Astrocyte (in vitro differentiated cells and primary cell): Measurements from ENCODE around the gene SCAPER. TPM values are rescaled to one million over a fixed set of nuclear protein-coding genes. Genes with fewer than 3 reads are reported as not detected.

Experiments used
- DNase-seq: peaks from one replicate; pipeline ENCODE4 v3.0.0-alpha.2; 2010; ENCODE audit warnings: low read depth
- FAIRE-seq: peaks from 2 replicates; lab custom pipeline; 2011; peaks lifted over from hg19 to GRCh38; lab: Jason Lieb, UNC
- H2AFZ ChIP-seq: 2 replicates; pipeline ENCODE4 v1.6.0; 2012; ENCODE audit warnings: low read depth, low read length, inconsistent platforms
- H3K27ac ChIP-seq: 2 replicates; pipeline ENCODE4 v1.5.1; 2011; ENCODE audit warnings: low read depth, low read length, inconsistent platforms
- H3K27me3 ChIP-seq: 2 replicates; pipeline ENCODE4 v1.6.0; 2011; ENCODE audit warnings: low read length, inconsistent platforms; ENCODE audit not compliant: insufficient read depth
- H3K36me3 ChIP-seq: 2 replicates; pipeline ENCODE4 v1.5.1; 2011; ENCODE audit warnings: low read length, inconsistent platforms; ENCODE audit not compliant: insufficient read depth
- H3K4me1 ChIP-seq: 2 replicates; pipeline ENCODE4 v1.5.1; 2011; ENCODE audit warnings: low read length, inconsistent platforms; ENCODE audit not compliant: insufficient read depth
- H3K4me2 ChIP-seq: 2 replicates; pipeline ENCODE4 v1.6.0; 2012; ENCODE audit warnings: low read length, inconsistent platforms
- H3K4me3 ChIP-seq: 2 replicates; pipeline ENCODE4 v1.5.1; 2011; ENCODE audit warnings: low read depth, mild to moderate bottlenecking, low read length, inconsistent platforms; ENCODE audit not compliant: insufficient read depth
- H3K79me2 ChIP-seq: 2 replicates; pipeline ENCODE4 v1.6.0; 2012; ENCODE audit warnings: mild to moderate bottlenecking, low read length, inconsistent platforms; ENCODE audit not compliant: insufficient read depth
- H3K9ac ChIP-seq: 2 replicates; pipeline ENCODE4 v1.6.0; 2012; ENCODE audit warnings: mild to moderate bottlenecking, low read length, inconsistent platforms
- H3K9me3 ChIP-seq: 2 replicates; pipeline ENCODE4 v1.5.1; 2012; ENCODE audit warnings: low read depth, mild to moderate bottlenecking, low read length, inconsistent platforms; ENCODE audit not compliant: insufficient read depth
- H4K20me1 ChIP-seq: 2 replicates; pipeline ENCODE4 v1.6.0; 2012; ENCODE audit warnings: low read length, inconsistent platforms; ENCODE audit not compliant: insufficient read depth
- H3K27ac Mint-ChIP-seq: one replicate; pipeline ENCODE4 v1.8.0; 2021; ENCODE audit warnings: mild to moderate bottlenecking, mixed read lengths; ENCODE audit not compliant: unreplicated experiment
- H3K27me3 Mint-ChIP-seq: one replicate; pipeline ENCODE4 v1.8.0; 2021; ENCODE audit warnings: low read depth, mixed read lengths; ENCODE audit not compliant: unreplicated experiment
- H3K36me3 Mint-ChIP-seq: one replicate; pipeline ENCODE4 v1.8.0; 2021; ENCODE audit warnings: low read depth, mixed read lengths; ENCODE audit not compliant: unreplicated experiment
- H3K4me1 Mint-ChIP-seq: one replicate; pipeline ENCODE4 v1.8.0; 2021; ENCODE audit warnings: low read depth, mixed read lengths; ENCODE audit not compliant: unreplicated experiment
- H3K4me3 Mint-ChIP-seq: one replicate; pipeline ENCODE4 v1.8.0; 2021; ENCODE audit warnings: mild to moderate bottlenecking, moderate library complexity, mixed read lengths; ENCODE audit not compliant: unreplicated experiment
- H3K9me3 Mint-ChIP-seq: one replicate; pipeline ENCODE4 v1.8.0; 2021; ENCODE audit warnings: mild to moderate bottlenecking, mixed read lengths; ENCODE audit not compliant: unreplicated experiment
- EZH2 ChIP-seq: IDR thresholded peaks from 2 replicates; pipeline ENCODE4 v1.6.1; 2012; ENCODE audit warnings: mild to moderate bottlenecking, low read length, inconsistent platforms; ENCODE audit not compliant: insufficient read depth
- total RNA-seq: library from RNA; stranded (reverse); gene quantifications from 2 replicates; pipeline ENCODE4 v1.2.1, GENCODE V29; 2021
- TF ChIP-seq, protein P1 (sequence below): IDR thresholded peaks from 2 replicates; pipeline ENCODE4 v1.5.1; 2011; ENCODE audit warnings: low read depth, mild to moderate bottlenecking, inconsistent platforms, low read length, moderate library complexity; ENCODE audit not compliant: insufficient read depth

SCAPER gene
- total RNA-seq, 1 donor from 2014 or later: 8.6 TPM

GRCh38 chr15:76492538-76492937, 412.6 kb downstream of the SCAPER start:
- Histone ChIP-seq H3K36me3 (no peaks in the 10 kb centered on the region), H3K4me2 (no peak overlapping the region), H3K4me3 (no peak overlapping the region), H3K27ac (no peak overlapping the region), H3K9ac (no peak overlapping the region), H3K79me2 (no peaks in the 10 kb centered on the region), H4K20me1 (no peaks in the 10 kb centered on the region), H3K9me3 (no peaks in the 10 kb centered on the region), H3K4me1 (no peaks in the 10 kb centered on the region), H3K27me3 (no peaks in the 10 kb centered on the region), H2AFZ (no peak overlapping the region)
- DNase-seq: no peak
- TF ChIP-seq, protein P1, sequence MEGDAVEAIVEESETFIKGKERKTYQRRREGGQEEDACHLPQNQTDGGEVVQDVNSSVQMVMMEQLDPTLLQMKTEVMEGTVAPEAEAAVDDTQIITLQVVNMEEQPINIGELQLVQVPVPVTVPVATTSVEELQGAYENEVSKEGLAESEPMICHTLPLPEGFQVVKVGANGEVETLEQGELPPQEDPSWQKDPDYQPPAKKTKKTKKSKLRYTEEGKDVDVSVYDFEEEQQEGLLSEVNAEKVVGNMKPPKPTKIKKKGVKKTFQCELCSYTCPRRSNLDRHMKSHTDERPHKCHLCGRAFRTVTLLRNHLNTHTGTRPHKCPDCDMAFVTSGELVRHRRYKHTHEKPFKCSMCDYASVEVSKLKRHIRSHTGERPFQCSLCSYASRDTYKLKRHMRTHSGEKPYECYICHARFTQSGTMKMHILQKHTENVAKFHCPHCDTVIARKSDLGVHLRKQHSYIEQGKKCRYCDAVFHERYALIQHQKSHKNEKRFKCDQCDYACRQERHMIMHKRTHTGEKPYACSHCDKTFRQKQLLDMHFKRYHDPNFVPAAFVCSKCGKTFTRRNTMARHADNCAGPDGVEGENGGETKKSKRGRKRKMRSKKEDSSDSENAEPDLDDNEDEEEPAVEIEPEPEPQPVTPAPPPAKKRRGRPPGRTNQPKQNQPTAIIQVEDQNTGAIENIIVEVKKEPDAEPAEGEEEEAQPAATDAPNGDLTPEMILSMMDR: no peak
- TF ChIP-seq EZH2: no peak
- H3K4me3 Mint-ChIP-seq: no peak overlapping the region
- H3K9me3 Mint-ChIP-seq: no peaks in the 10 kb centered on the region
- no peak overlapping the region for H3K27ac Mint-ChIP-seq
- H3K4me1 Mint-ChIP-seq: peaks cover 7% of the 10 kb centered on the region
- H3K36me3 Mint-ChIP-seq: no peaks in the 10 kb centered on the region
- no peak for FAIRE-seq
- no peaks in the 10 kb centered on the region for H3K27me3 Mint-ChIP-seq

- Histone ChIP-seq H3K36me3 (no peaks in the 10 kb centered on the region), H3K9me3 (no peaks in the 10 kb centered on the region), H2AFZ (no peak overlapping the region), H3K9ac (no peak overlapping the region), H3K4me2 (no peak overlapping the region), H3K27me3 (no peaks in the 10 kb centered on the region), H3K27ac (no peak overlapping the region), H3K4me1 (no peaks in the 10 kb centered on the region), H3K4me3 (no peak overlapping the region), H3K79me2 (no peaks in the 10 kb centered on the region), H4K20me1 (no peaks in the 10 kb centered on the region)
- Mint-ChIP-seq H3K27me3 (no peaks in the 10 kb centered on the region), H3K4me3 (no peak overlapping the region), H3K4me1 (no peaks in the 10 kb centered on the region), H3K36me3 (no peaks in the 10 kb centered on the region), H3K9me3 (no peaks in the 10 kb centered on the region), H3K27ac (no peak overlapping the region)
- DNase-seq (no peak), FAIRE-seq (no peak)
- TF ChIP-seq, protein P1: no peak
- no peak for TF ChIP-seq EZH2
These were observed 421.4 kb downstream of the SCAPER start for GRCh38 chr15:76483752-76484151.

GRCh38 chr15:76483018-76483417, 422.1 kb downstream of the SCAPER start:
- Histone ChIP-seq H4K20me1 (no peaks in the 10 kb centered on the region), H3K9ac (no peak overlapping the region), H3K27me3 (no peaks in the 10 kb centered on the region), H3K4me3 (no peak overlapping the region), H2AFZ (no peak overlapping the region), H3K4me2 (no peak overlapping the region), H3K9me3 (no peaks in the 10 kb centered on the region), H3K4me1 (no peaks in the 10 kb centered on the region), H3K27ac (no peak overlapping the region), H3K36me3 (no peaks in the 10 kb centered on the region), H3K79me2 (no peaks in the 10 kb centered on the region)
- Mint-ChIP-seq H3K9me3 (no peaks in the 10 kb centered on the region), H3K27ac (no peak overlapping the region), H3K27me3 (no peaks in the 10 kb centered on the region), H3K36me3 (no peaks in the 10 kb centered on the region), H3K4me1 (no peaks in the 10 kb centered on the region), H3K4me3 (no peak overlapping the region)
- FAIRE-seq: no peak
- TF ChIP-seq EZH2: no peak
- TF ChIP-seq, protein P1: no peak
- DNase-seq: no peak
